ENCODE measurements around the gene VEPH1.
A peak's percentile ranks its signal among the peaks of the same experiment; 100 is the strongest.

Gene VEPH1

GRCh38 chr3:157241599-157241998 lies 261.6 kb downstream of the VEPH1 start:
- TF ChIP-seq EZH2phosphoT487 (IDR thresholded peaks at IDR 0.05; ENCODE audit: borderline replicate concordance, low read length) (no peak), CTCF (IDR thresholded peaks at IDR 0.05; ENCODE audit: low read depth, low read length, poor library complexity, severe bottlenecking) (no peak)
- no peaks in the 10 kb centered on the region for H3F3A ChIP-seq (ENCODE audit: control insufficient read depth, insufficient read depth)
- no peaks in the 10 kb centered on the region for H3K79me2 ChIP-seq (ENCODE audit: control insufficient read depth, low read length)
- no peak overlapping the region for H3K27ac ChIP-seq (ENCODE audit: low read depth, low read length)
- H3K4me2 ChIP-seq (ENCODE audit: low read length) = no peak overlapping the region
- no peak overlapping the region for H3K4me3 ChIP-seq (ENCODE audit: low read length)
- H3K9me3 ChIP-seq (ENCODE audit: control insufficient read depth, insufficient read depth, low read length) = no peaks in the 10 kb centered on the region
- H3K9me2 ChIP-seq (replicated peaks; ENCODE audit: control insufficient read depth, low read length) = no peaks in the 10 kb centered on the region
- 0 out of 2 replicates have a peak, but pooled peaks cover 2% of the 10 kb centered on the region for H3K27me3 ChIP-seq (ENCODE audit: control insufficient read depth, low read length)
- no peaks in the 10 kb centered on the region for H3K4me1 ChIP-seq (ENCODE audit: control insufficient read depth, low read length)
- no peaks in the 10 kb centered on the region for H3K36me3 ChIP-seq (ENCODE audit: control insufficient read depth, low read length)
- H4K20me1 ChIP-seq (ENCODE audit: control insufficient read depth, insufficient read depth, low read depth, low read length) = no peaks in the 10 kb centered on the region

- TF ChIP-seq CTCF (IDR thresholded peaks at IDR 0.05; ENCODE audit: low read depth, low read length, poor library complexity, severe bottlenecking) (no peak), EZH2phosphoT487 (IDR thresholded peaks at IDR 0.05; ENCODE audit: borderline replicate concordance, low read length) (no peak)
- H3K79me2 ChIP-seq (ENCODE audit: control insufficient read depth, low read length) = no peaks in the 10 kb centered on the region
- H3K9me2 ChIP-seq (replicated peaks; ENCODE audit: control insufficient read depth, low read length) = no peaks in the 10 kb centered on the region
- no peaks in the 10 kb centered on the region for H4K20me1 ChIP-seq (ENCODE audit: control insufficient read depth, insufficient read depth, low read depth, low read length)
- no peaks in the 10 kb centered on the region for H3K9me3 ChIP-seq (ENCODE audit: control insufficient read depth, insufficient read depth, low read length)
- H3K36me3 ChIP-seq (ENCODE audit: control insufficient read depth, low read length) = no peaks in the 10 kb centered on the region
- H3K27me3 ChIP-seq (ENCODE audit: control insufficient read depth, low read length) = 0 out of 2 replicates have a peak, but pooled peaks cover 2% of the 10 kb centered on the region
- no peaks in the 10 kb centered on the region for H3K4me1 ChIP-seq (ENCODE audit: control insufficient read depth, low read length)
- no peak overlapping the region for H3K4me3 ChIP-seq (ENCODE audit: low read length)
- H3K27ac ChIP-seq (ENCODE audit: low read depth, low read length) = no peak overlapping the region
- no peaks in the 10 kb centered on the region for H3F3A ChIP-seq (ENCODE audit: control insufficient read depth, insufficient read depth)
- no peak overlapping the region for H3K4me2 ChIP-seq (ENCODE audit: low read length)
These were observed 262.8 kb downstream of the VEPH1 start for GRCh38 chr3:157240408-157240807.

GRCh38 chr3:157239082-157239704 lies 264.0 kb downstream of the VEPH1 start:
- Histone ChIP-seq H3K4me1 (ENCODE audit: control insufficient read depth, low read length) (no peaks in the 10 kb centered on the region), H3K9me3 (ENCODE audit: control insufficient read depth, insufficient read depth, low read length) (no peaks in the 10 kb centered on the region), H3K9me2 (replicated peaks; ENCODE audit: control insufficient read depth, low read length) (no peaks in the 10 kb centered on the region), H3F3A (ENCODE audit: control insufficient read depth, insufficient read depth) (no peaks in the 10 kb centered on the region), H3K79me2 (ENCODE audit: control insufficient read depth, low read length) (no peaks in the 10 kb centered on the region), H4K20me1 (ENCODE audit: control insufficient read depth, insufficient read depth, low read depth, low read length) (no peaks in the 10 kb centered on the region), H3K4me2 (ENCODE audit: low read length) (no peak overlapping the region), H3K27me3 (ENCODE audit: control insufficient read depth, low read length) (0 out of 2 replicates have a peak, but pooled peaks cover 2% of the 10 kb centered on the region), H3K27ac (ENCODE audit: low read depth, low read length) (no peak overlapping the region), H3K4me3 (ENCODE audit: low read length) (no peak overlapping the region), H3K36me3 (ENCODE audit: control insufficient read depth, low read length) (no peaks in the 10 kb centered on the region)
- TF ChIP-seq CTCF (IDR thresholded peaks at IDR 0.05; ENCODE audit: low read depth, low read length, poor library complexity, severe bottlenecking) (peak; percentile 92), EZH2phosphoT487 (IDR thresholded peaks at IDR 0.05; ENCODE audit: borderline replicate concordance, low read length) (no peak)

All from DOHH2 (cell line).